ENCODE results near the gene SRGAP2B.
"Not testable (repeated sequence)": the region's sequence is repeated elsewhere in the genome, so short reads cannot be mapped to it uniquely, and the experiment has no call there.

The SRGAP2B gene

DNA sequence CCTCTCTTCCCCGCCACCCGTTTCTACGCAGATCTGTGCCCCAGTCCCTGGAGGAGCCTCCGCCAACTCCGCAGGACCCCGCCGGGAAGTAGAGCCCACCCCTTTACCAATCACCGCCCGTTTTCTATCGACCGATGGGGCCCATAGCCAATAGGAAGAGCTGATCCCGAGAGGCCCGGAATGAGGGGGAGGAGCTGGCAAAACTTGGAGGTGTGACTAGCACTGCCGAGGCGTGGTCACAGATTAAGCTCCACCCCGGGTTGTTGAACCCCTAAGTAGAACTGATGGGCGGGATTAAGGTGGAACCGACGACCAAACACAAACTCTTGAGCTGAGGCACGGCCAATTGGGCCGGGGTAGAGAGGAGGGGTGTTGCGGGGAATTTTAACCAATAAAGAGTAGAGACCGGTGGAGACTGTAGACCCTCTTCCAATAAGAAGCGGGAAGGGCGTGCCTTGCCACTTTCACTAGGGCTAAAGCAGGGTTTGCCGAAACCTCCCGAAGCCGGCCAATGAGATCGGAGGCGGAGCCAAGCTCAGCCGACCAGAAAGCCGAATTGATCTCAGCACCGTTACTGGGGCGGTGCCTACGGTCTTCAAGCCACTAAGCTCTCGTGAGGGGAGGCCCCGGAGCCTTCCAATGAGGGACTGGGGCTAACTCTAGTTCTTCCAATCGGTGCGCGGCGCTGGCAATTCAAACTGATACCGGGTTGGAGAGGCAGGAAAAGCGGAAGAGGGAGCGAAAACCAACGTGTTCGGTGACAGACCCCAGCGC is at the start of gene SRGAP2B, which contains the start of gene FAM72D:
TSS of gene SRGAP2B (minus strand) at position 45 of the 774 bp plus-strand sequence. CDS start 2,427 bp downstream, outside the sequence.
TSS of gene FAM72D (plus strand) at position 691 of the 774 bp plus-strand sequence. CDS start 874 bp downstream, outside the sequence.
- peak within 1 kb of the TSS; percentile 46 for H3K4me3 ChIP-seq (ENCODE audit: low read depth, low read length)
- not testable (repeated sequence) for DNase-seq (ENCODE audit: low read depth)

DNA sequence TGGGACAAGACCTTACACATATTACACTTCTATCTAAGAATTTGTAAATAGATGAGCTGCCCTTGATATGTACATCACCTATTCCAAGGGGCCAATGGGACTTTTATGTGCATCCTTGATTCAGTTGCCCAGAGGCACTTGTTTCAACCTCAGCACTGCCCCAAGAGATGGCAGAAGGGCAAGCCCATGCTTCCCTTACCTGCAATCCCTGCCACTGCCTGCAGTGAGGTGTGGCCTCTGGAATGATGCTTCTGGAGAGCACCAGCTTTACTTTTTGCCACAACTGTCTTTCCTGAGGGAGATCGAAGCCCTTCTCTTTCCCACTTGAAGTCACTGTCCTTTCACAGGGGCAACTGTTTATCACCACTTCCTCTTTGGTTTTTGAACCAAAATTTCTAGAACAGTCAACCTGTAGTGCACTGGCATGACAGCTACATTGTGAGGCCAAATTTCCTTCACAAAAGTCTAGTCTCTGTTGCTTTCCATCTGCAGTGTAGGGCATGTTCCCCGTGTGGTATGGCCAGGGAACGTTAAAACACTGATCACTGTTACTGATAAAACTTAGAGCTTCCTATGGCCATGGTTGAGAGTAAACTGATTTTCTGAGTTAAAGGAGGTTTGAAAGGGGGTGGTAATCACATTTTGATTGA is 49.3 kb upstream of the SRGAP2B start:
- not testable (repeated sequence) for H3K4me3 ChIP-seq (ENCODE audit: low read depth, low read length); DNase-seq (ENCODE audit: low read depth)

DNA sequence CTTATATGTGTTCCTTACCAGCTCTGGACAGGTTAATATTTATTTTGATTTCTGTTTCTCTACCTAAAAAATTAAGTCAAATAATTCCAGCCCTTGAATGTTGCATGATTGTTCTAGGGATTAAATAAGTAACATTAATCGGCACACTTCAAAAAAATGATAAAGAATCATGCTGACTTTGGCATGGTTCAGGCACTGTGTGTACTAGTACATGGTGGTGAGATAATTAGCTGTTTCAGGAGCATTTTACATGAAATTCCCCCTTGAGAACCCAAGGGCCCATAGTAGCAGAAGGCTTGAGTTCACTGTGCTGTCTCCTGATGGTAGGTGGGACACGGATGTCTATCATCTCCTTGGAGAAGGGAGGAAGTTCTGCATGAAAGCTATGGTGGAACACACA is 45.4 kb upstream of the SRGAP2B start:
- H3K4me3 ChIP-seq (ENCODE audit: low read depth, low read length); DNase-seq (ENCODE audit: low read depth): not testable (repeated sequence)

DNA sequence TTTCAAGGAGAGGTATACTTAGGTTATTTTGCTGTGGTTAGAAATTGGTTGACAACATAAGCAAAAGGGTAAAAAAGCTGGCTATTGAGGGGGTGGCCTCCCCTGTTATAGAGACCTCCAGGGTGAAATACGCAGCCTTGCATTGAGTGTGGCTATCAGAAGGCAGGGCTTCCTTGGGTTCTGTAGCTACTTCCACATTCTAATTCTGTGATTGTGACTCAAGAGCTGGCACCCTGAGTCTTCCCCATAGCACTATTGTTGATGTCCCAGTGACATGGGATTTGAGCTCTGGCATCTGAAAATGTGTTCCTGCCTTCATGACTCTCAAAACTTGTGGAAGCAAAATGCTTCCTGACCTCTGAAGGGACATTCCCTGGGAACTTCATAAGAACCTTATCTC is 39.3 kb upstream of the SRGAP2B start:
- H3K4me3 ChIP-seq (ENCODE audit: low read depth, low read length); DNase-seq (ENCODE audit: low read depth): not testable (repeated sequence)

DNA sequence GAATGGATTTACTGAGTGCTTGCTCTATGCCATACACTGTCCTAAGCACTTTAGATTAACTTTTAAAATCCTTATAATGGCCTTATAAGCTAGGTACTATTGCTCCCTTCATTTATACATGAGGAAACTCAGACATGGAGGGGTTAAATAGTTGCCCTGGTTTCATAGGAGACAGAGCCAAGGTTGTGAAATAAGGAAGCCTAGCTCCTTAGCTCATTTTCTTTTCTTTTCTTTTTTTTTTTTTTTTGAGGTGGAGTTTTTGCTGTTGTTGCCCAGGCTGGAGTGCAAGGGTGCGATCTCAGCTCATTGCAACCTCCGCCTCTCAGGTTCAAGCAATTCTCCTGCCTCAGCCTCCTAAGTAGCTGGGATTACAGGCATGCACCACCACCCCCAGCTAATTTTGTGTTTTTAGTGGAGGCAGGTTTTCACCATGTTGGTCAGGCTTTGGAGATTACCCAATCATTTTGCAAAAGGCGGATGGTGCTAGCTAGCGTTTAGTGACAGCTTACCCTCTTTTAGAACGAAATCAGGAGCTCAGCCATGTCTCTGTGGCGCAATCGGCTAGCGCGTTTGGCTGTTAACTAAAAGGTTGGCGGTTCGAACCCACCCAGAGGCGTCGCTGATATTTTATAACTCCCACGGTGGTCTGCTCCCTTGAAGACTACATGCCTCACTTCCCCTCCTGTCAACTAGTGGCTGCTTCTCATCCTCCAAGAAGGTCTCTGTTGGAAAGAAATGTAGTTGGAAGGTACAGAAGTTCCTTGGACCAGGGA is 33.8 kb upstream of the SRGAP2B start:
- DNase-seq (ENCODE audit: low read depth): peak; percentile 0
- not testable (repeated sequence) for H3K4me3 ChIP-seq (ENCODE audit: low read depth, low read length)

DNA sequence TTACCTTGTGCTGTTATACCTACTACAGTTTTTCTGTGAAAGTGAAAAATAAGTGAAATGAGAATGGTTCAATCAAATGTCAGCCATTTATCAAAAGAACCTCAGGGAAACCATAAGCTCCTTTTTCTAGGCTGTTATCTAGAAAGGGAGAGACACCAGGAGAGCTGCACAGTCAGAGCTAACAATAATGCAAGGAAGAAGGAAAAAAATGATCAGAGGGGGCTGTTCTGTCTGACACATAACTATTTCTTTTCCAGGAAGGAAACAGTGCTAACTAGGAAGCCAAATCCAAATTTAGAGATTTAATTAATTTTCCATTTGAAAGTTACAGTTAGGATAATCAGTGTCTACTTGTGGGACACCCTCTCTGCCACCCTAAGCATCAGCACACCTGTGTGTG is 32.0 kb upstream of the SRGAP2B start:
- H3K4me3 ChIP-seq (ENCODE audit: low read depth, low read length); DNase-seq (ENCODE audit: low read depth): not testable (repeated sequence)

DNA sequence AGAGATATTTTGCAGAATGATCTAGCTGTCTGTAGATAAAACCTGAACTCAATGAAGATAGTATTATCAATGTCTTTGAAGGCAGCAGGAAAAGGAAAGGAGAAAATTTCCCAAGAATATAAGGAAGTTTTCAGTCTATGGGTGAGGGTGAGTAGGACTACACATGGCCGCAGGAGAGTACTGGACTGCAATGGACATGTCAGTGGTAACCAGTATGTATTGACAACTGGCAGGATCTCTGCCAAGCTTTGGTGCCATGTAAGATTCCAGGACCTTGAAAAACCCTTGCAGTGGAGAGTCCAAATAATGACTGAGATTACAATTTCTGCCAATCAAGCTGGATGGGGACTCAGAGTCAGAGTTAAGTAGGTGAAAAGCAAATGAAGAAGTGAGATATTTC is 30.0 kb upstream of the SRGAP2B start:
- H3K4me3 ChIP-seq (ENCODE audit: low read depth, low read length); DNase-seq (ENCODE audit: low read depth): not testable (repeated sequence)

DNA sequence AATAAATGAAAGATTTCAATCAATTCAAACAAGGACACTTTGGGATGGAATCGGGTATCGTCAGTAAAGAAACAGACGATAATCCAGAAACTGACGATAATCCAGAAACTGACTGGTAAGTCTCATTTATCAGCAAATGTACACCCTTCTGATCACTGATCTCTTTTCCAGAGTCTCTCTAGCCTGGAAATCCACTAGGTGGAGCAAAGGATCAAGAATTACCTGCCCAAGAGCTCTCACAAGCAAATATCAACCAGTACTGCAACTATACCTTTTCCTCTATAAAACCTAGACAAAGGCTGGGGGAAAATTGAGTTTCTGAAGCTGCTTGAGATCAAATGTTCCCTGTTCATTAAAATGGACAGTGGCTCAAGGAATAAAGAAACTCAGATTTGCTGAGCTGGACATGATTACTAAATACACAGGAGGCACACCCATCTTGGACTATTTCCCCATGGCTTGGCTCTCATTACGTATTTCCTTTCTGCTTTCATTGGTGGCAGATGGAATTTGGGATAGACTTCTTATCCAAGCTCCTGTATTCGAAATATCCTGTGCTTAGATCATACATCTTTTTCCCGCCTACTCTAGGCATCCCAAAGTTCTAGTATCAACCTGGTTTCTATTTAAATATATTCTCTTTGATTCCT is 29.0 kb upstream of the SRGAP2B start:
- not testable (repeated sequence) for H3K4me3 ChIP-seq (ENCODE audit: low read depth, low read length); DNase-seq (ENCODE audit: low read depth)

DNA sequence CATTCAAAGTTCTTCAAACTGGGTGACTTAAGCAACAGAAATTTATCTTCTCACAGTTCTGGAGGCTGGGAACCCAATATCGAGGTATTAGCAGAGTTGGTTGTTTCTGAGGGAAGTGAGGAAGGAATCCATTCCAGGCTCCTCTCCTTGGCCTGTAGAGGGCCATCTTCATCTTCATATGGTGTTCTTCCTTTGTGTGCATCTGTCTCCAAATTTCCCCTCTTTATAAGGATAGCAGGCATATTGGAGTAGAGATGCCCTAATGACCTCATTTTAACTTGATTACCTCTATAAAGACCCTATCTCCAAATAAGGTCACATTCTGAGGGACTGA is 27.9 kb upstream of the SRGAP2B start:
- H3K4me3 ChIP-seq (ENCODE audit: low read depth, low read length); DNase-seq (ENCODE audit: low read depth): not testable (repeated sequence)

DNA sequence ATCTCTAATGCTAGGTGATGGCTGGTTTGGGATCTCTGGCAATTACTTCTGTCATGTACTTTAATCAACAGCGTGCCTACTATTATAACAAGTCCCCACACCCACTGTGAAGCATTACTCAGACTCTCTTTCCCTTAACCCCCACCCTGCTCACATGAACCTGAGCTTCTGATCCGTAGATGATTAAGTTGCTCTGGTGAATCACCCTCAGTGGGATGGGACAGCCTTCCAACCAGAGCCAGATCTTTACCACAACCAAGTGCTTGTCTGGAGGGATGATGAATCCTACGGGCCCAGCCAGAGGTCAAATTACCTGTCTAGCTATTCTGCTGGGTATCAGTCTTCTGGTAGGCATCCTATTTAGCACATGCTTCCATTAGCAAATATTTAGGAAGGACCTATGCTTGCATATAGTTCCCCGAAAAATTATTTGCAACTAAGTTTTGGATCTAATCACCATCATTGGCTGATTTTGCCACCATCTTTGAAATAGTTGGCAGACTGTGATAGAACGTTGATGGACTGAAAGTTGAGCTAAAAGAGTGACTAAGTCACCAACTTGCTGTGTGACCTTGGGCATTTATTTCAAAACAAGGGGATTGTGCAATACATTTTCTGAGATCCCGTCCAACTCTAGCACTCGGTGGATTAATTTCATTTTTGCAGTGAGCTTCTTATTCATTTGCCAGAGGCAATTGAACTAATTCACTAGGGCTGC is 27.4 kb upstream of the SRGAP2B start:
- not testable (repeated sequence) for DNase-seq (ENCODE audit: low read depth); H3K4me3 ChIP-seq (ENCODE audit: low read depth, low read length)

DNA sequence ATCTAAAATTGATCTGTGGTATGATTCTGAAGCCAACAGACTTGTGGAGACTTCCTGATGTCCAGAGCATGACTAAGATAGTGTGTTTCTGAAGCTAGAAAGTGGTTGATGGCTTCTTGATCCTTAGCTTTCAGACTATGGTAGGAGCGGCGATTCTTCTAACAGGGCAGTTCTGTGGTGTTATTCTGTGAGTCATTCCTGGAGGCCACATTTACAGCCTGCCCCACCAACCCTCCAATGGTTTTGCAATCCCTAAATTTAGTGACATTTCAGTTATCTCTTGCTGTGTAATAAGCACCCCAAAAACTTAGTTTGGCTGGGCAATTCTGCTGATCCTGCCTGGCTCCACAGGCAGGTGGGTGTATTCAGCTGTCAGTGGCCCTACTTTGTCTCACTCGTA is 24.7 kb upstream of the SRGAP2B start:
- not testable (repeated sequence) for DNase-seq (ENCODE audit: low read depth); H3K4me3 ChIP-seq (ENCODE audit: low read depth, low read length)

DNA sequence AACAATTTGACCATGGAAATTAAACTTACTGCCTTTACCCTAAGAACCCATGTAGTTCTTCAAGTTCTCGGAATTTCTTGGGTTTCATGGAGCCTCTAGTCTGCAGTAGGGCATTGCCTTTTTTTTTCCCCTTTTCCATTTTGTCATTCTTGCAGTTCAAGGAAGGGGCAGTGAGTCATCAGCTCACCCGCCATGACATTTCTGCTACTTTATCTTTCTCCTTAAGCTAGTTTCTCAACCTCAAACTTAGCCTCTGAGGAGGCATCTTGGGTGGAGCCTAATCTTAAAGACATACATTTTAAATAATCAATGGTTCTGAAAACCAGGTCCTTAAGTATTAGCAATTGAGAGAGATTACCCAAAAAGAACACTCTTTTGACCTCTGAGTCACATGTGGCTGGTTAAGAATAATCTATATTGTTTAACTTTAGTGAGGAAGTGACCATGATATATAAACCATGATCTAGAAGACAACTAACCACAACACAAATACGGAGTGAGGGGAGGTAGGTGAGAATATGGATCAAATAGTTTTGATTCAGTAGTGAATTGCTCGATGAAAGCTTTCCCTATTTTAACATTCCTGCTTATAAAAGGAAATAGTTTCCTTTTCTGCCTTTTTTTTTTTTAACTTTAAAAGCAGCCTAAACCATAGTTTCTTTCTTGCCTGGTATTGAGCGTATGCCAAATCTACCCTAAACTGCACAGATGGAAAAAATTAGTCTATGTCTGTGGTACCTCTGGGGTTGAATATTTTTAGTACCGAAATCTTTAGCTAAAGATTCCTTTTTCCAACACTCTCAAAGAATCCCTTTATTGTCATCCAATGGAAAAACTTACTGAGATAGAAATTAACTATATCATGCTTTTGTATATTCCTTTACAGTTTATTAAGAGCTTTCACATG is 20.7 kb upstream of the SRGAP2B start:
- not testable (repeated sequence) for DNase-seq (ENCODE audit: low read depth); H3K4me3 ChIP-seq (ENCODE audit: low read depth, low read length)

DNA sequence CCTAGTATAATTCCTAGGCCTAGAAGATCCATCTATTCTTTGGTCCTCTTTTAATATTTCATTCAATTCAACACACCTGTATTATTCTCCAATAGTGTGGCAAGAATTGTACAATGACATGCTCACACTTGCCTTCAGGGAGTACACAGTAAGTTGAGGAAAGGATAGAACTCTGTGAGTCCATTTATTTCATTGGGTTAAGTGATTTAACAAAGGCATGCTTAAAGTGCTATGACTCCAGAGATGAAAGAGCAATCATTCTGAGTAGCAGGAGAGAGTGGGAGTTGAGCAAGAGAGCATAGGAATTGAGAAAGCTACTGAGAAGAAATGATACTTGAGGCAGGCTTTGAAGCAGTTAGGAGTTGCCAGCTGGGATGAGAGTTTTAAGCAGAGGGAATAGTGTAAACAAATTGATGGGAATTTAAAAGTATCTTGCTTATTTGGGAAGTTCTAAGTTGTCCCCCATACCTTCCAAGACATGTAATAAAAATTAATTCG is 19.5 kb upstream of the SRGAP2B start:
- H3K4me3 ChIP-seq (ENCODE audit: low read depth, low read length); DNase-seq (ENCODE audit: low read depth): not testable (repeated sequence)

DNA sequence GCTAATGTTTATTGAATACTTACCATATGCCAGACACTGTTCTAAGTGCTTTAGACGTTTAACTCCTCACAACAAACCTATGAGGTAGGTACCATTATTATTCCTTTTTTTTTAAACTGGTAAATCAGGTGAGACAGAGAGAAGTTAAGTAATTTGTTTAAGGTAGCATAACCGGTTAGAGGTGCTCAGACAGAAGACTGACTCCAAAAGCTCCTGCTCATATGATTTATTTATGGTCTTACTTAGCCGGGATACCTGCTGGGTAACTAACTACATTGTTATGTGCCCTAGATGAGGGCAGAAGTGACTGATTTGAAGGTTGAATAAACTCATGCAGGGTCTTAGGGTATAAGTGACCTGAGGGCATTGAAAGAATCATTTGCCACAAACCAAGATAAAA is 17.6 kb upstream of the SRGAP2B start:
- H3K4me3 ChIP-seq (ENCODE audit: low read depth, low read length); DNase-seq (ENCODE audit: low read depth): not testable (repeated sequence)

DNA sequence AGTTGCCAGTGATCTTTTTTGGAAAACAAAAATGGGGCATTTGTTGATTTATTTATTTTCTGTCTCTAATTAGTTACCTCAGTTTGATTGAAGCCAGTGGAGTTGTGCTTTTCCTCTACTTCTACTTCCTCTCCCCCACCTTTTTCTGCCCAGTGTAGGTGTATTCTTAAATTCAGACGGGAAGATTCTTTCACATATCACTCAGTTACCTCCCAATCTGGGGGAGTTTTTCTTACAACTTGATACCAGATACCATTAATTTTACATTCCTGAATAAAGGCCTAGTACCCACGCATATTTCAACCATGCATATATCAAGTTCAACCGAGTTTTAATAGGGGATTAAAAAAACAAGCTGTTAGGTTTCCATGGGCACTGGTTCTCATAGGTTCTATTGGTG is 16.5 kb upstream of the SRGAP2B start:
- not testable (repeated sequence) for DNase-seq (ENCODE audit: low read depth); H3K4me3 ChIP-seq (ENCODE audit: low read depth, low read length)

DNA sequence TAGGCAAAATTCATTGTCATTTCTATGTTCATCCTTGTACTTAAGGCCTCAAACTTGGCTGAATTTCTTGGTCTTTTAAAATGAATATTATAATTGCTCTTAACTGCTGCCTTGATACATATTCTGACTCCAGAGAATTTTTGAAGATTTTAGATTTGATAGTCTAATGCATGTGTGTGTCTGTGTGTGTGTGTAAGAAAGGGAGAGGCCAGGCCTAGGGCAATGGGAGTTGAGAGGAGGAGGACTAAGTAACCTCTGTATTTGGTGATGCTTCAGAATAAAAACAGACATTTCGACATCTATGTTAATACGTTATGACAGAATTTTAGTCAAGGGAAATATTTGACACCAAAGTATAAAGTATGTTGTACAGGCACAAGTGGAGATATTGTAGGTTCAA is 8.2 kb upstream of the SRGAP2B start:
- DNase-seq (ENCODE audit: low read depth); H3K4me3 ChIP-seq (ENCODE audit: low read depth, low read length): not testable (repeated sequence)

DNA sequence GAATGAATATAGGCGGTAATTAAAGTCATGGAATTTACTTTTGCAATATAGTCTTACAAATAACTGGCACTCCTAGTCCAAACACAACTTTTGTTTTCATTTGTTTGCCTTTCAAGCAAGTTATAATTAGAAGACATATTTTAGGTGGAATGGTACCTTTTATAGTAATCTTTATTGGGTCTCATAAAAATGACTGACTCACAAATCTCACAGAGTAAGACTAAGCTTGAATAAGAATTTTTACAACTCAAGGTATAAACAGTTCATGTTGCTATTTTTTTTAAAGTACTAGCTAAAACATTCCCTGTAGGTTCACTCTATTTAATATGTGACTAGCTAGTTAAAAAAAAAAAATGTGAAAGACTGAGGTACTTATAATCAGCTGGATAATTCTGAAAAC is 6.6 kb upstream of the SRGAP2B start:
- not testable (repeated sequence) for H3K4me3 ChIP-seq (ENCODE audit: low read depth, low read length); DNase-seq (ENCODE audit: low read depth)
